Measurements from ENCODE around the gene DOCK3.
"Not testable (repeated sequence)": the region's sequence is repeated elsewhere in the genome, so short reads cannot be mapped to it uniquely, and the experiment has no call there.

DOCK3 gene

GRCh38 chr3:50983887-50984286 is 309.2 kb downstream of the DOCK3 start:
- no peak for DNase-seq (ENCODE audit: low spot score)

GRCh38 chr3:50985893-50986292 is 311.2 kb downstream of the DOCK3 start:
- no peak for DNase-seq (ENCODE audit: low spot score)

- no peak for DNase-seq (ENCODE audit: low spot score)
Observed at GRCh38 chr3:50986726-50987125, 312.0 kb downstream of the DOCK3 start.

GRCh38 chr3:50994537-50994936 is 319.8 kb downstream of the DOCK3 start:
- DNase-seq (ENCODE audit: low spot score) = no peak

- no peak for DNase-seq (ENCODE audit: low spot score)
Observed at GRCh38 chr3:50995085-50995824, 320.5 kb downstream of the DOCK3 start.

- DNase-seq (ENCODE audit: low spot score) = no peak
Observed at GRCh38 chr3:51002495-51002894, 327.8 kb downstream of the DOCK3 start.

- DNase-seq (ENCODE audit: low spot score) = no peak
Observed at GRCh38 chr3:51004235-51004634, 329.5 kb downstream of the DOCK3 start.

- DNase-seq (ENCODE audit: low spot score) = no peak
Observed at GRCh38 chr3:51024121-51024520, 349.4 kb downstream of the DOCK3 start.

GRCh38 chr3:51024765-51025632 is 350.3 kb downstream of the DOCK3 start:
- DNase-seq (ENCODE audit: low spot score) = no peak

GRCh38 chr3:51031666-51032065 is 356.9 kb downstream of the DOCK3 start:
- DNase-seq (ENCODE audit: low spot score) = no peak

GRCh38 chr3:51035630-51036029 is 360.9 kb downstream of the DOCK3 start:
- no peak for DNase-seq (ENCODE audit: low spot score)

- no peak for DNase-seq (ENCODE audit: low spot score)
Observed at GRCh38 chr3:51044982-51045381, 370.3 kb downstream of the DOCK3 start.

- no peak for DNase-seq (ENCODE audit: low spot score)
Observed at GRCh38 chr3:51052562-51052961, 377.8 kb downstream of the DOCK3 start.

GRCh38 chr3:51057121-51057520 is 382.4 kb downstream of the DOCK3 start:
- no peak for DNase-seq (ENCODE audit: low spot score)

- DNase-seq (ENCODE audit: low spot score) = no peak
Observed at GRCh38 chr3:51063053-51063452, 388.3 kb downstream of the DOCK3 start.

GRCh38 chr3:51075221-51075775 is 400.6 kb downstream of the DOCK3 start:
- DNase-seq (ENCODE audit: low spot score) = no peak

- DNase-seq (ENCODE audit: low spot score) = no peak
Observed at GRCh38 chr3:51082363-51082762, 407.6 kb downstream of the DOCK3 start.

- no peak for DNase-seq (ENCODE audit: low spot score)
Observed at GRCh38 chr3:51083490-51083889, 408.8 kb downstream of the DOCK3 start.

- not testable (repeated sequence) for DNase-seq (ENCODE audit: low spot score)
Observed at GRCh38 chr3:51092141-51092540, 417.4 kb downstream of the DOCK3 start.

GRCh38 chr3:51094838-51095237 is 420.1 kb downstream of the DOCK3 start:
- DNase-seq (ENCODE audit: low spot score) = not testable (repeated sequence)

- peak; percentile 77 for DNase-seq (ENCODE audit: low spot score)
Observed at GRCh38 chr3:51099794-51100535, 425.2 kb downstream of the DOCK3 start.

- DNase-seq (ENCODE audit: low spot score) = no peak
Observed at GRCh38 chr3:51100536-51100851, 425.8 kb downstream of the DOCK3 start.

Data from AG20443 (cell line).